NCI-H460 (cell line): Measurements from ENCODE around the gene TRAPPC1. TPM values are rescaled to one million over a fixed set of nuclear protein-coding genes. Genes with fewer than 3 reads are reported as not detected.
A peak's percentile ranks its signal among the peaks of the same experiment; 100 is the strongest.

Experiments used
- DNase-seq: peaks from one replicate; pipeline ENCODE4 v3.0.0-alpha.2; 2016; ENCODE audit warnings: low read depth; ENCODE audit errors: extremely low read depth
- total RNA-seq: library from RNA; depleted of rRNA; stranded (reverse); fragments of >200 nt; shearing (Covaris generic); gene quantifications from 2 replicates; pipeline ENCODE4 v1.2.3, GENCODE V29; 2014

The TRAPPC1 gene
- total RNA-seq, 1 experiment from 2014 or later = 21.4 TPM

DNA sequence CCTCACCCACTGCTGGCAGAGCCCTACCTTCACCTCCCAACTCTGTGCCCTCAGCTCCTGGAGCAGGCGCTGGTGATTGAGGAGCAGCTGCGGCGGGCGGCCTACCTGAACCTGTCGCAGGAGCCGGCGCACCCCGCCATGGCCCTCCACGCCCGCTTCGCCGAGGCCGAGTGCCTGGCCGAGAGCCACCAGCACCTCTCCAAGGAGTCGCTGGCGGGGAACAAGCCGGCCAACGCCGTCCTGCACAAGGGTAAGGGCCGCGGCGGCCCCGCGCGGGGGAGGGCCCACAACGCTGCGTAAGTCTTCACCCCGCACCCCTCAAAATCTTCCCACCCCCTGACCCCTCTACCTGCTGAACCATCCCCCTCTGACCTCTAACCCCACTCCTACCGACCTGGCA is 22.7 kb downstream of the TRAPPC1 start:
- DNase-seq = no peak

DNA sequence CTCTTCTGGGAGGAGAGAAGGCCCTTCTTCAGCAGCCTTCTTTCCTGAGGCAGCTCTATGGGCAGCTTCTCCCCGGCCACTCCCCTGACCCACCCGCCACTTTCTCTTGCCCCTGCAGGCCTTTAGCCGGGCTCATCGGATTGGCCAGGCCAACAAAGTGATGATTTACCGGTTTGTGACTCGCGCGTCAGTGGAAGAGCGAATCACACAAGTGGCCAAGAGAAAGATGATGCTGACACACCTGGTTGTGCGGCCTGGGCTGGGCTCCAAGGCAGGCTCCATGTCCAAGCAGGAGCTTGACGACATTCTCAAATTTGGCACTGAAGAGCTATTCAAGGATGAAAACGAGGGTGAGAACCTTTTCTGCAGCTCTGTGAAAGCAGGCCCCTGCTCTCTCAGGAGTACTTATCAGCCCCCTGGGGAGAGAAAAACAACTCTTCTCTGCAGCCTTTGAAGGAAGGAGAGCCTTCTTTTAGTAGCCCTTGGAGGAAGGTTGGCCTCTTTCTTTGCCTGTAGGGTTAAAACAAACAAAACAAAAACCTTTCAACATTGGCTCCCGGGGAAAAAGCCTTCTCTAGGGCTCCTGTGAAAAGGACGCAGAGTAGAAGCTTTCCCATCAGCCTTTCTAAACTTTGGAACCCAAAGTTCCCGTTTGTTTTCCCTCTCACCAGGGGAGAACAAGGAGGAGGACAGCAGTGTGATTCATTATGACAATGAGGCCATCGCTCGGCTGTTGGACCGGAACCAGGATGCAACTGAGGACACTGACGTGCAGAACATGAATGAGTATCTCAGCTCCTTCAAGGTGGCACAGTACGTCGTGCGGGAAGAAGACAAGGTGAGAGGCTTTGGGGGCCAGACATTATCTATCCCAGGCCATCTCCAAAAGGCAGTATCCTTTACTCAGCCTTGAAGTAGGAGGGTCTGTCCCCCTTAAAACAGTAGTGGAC is 28.3 kb downstream of the TRAPPC1 start:
- DNase-seq = no peak

DNA sequence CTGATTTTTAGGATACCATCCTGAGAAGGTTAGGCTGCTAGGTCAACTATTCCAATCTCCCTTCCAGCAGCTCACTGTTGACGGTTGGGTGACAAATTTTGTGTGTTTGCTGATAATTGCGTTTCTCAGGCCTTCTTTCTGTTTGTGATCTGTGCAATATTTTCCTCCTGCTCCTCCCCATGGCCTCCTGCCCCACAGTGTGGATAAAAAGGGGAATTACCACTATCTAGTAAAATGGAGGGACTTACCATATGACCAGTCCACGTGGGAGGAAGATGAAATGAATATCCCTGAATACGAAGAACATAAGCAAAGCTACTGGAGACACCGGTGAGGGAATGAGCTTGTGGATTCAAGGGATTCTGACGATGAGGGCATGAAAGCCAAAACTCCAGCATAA is 34.0 kb downstream of the TRAPPC1 start:
- DNase-seq = no peak

DNA sequence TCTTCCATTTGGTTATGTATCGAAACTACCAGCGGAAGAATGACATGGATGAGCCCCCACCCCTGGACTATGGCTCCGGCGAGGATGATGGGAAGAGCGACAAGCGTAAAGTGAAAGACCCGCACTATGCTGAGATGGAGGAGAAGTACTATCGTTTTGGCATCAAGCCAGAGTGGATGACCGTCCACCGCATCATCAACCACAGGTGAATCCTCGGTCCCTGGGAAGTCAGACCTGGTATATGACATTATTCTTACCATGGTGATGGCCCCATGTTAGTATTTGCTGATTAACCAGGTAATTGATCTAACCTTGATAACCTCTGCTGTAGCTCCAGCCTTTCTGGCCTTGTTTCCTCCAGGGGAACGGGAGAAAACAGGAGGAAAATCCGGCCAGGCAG is 34.7 kb downstream of the TRAPPC1 start:
- no peak for DNase-seq

GRCh38 chr17:7894866-7895265 is 36.9 kb downstream of the TRAPPC1 start:
- no peak for DNase-seq

GRCh38 chr17:7894226-7894625 is 37.5 kb downstream of the TRAPPC1 start:
- no peak for DNase-seq

GRCh38 chr17:7893187-7893880 is 38.4 kb downstream of the TRAPPC1 start:
- no peak for DNase-seq

DNA sequence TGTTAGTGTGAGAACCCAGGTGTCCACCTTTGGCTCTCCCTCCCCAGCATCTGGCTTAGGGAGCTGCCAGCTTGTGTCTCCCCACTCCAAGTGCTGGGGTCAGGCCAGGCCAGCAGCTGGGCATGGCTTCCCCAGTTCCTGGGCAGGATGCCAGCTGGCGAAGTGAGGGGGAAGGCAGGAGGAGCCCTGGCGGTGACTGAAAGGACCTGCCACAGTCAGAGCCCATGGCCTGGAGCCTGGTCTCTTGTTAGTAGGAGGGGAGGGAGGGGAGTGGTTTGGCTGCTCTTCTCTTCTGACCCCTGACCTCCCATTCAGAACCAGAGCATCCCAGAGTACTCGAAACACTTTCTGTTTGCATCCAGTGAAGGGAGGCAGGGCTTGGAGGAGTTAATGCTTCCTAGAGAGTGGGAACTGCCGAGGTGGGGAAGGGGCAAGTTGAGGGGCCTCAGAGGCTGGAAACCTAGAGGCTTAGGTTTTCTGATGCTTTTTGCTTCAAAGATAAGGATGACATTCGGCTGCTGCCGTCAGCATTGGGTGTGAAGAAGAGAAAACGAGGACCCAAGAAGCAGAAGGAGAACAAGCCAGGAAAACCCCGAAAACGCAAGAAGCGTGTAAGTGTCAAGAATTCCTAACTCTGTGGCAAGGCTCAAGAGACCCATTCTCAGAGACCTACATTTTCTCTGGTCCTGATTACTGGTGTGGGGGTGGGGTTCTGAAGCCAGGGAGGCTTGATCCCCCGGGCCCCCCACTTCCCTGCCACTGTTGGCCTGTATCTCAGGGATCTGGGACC is 42.4 kb downstream of the TRAPPC1 start:
- DNase-seq = peak; percentile 88

GRCh38 chr17:7888184-7888920 is 43.4 kb downstream of the TRAPPC1 start, which contains the start of gene CHD3:
Gene CHD3, plus strand, starts transcription at chr17:7888789. Its CDS starts 212 bp downstream, at chr17:7889001.
- no peak for DNase-seq

DNA sequence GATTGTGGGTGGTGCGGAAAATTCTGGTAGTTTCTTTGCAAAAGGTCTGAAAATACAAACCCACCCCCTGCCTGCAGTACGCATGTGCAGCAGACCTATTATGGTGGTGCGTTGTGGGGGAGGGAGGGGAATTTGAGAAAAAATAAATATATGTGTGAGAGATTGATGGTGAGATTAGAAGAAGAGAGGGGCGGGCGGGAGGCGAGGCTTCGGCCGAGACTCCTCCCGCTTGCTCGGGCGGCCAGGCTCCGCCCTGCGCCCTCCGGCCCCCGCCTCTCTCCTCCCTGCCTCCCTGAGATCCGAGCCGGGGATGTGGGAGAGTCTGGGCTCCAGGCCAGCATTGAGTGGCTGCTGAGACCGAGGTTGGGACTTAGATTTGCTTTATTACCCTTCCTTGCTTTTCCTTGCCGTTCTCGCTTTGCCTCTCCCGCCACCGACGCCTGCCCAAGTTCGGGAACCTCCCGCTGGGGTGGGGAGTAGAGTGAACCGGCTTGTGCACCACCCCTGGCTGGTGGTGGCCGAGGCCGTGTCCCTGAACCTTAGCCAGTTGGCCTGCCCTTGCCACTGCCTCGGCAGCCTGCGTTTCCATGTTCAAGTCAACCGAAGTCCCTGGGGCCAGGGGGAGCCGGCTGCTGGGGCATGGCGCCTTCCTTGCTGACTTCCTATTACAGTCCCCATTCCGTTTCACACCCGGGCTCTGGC is 44.1 kb downstream of the TRAPPC1 start:
- peak; percentile 96 for DNase-seq

- no peak for DNase-seq
Measured at GRCh38 chr17:7887038-7887481, 44.7 kb downstream of the TRAPPC1 start.

DNA sequence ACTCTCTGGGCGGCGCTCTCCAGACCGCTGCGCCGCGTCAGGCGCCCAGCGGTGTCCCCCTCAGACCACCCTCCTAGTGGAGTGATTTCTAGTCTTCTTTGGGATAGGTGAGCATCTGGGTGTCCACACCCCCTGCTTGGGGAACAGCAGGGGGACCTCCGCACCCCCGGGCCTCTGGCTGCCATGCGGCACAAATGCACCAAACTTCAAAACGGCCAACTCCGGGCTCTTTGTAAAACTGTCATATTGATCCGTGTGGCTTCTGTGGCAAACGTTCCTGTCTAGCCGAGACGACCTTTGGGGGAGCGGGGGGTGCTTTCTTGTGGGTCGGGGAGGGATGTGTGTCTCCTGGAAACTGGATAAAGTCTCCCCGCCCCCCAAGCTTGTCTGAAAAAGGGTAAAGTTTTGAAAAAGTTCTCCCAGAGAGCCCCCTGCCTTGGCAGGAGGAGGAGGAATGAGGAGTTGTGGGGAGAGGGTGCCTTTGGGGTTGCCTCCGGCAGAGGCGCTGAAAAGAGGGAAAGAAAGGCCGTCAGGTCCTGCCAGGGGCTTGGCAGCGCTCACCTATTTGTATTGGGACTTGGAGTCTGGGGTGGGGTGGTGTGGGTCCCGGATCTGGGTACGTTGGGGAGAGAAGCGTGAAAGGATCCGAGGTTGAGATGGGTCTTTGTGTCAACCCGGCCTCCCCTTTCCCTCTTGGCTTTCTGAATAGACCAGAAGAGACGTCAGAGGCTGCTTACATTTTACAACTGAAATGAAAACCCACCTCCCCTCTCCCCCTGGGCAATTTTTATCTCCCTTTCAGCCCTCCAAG is 45.3 kb downstream of the TRAPPC1 start:
- no peak for DNase-seq

GRCh38 chr17:7885367-7886226 is 46.1 kb downstream of the TRAPPC1 start:
- DNase-seq = no peak

GRCh38 chr17:7884581-7885366 is 47.0 kb downstream of the TRAPPC1 start:
- DNase-seq = no peak

GRCh38 chr17:7883781-7884386 is 47.9 kb downstream of the TRAPPC1 start:
- DNase-seq = no peak

DNA sequence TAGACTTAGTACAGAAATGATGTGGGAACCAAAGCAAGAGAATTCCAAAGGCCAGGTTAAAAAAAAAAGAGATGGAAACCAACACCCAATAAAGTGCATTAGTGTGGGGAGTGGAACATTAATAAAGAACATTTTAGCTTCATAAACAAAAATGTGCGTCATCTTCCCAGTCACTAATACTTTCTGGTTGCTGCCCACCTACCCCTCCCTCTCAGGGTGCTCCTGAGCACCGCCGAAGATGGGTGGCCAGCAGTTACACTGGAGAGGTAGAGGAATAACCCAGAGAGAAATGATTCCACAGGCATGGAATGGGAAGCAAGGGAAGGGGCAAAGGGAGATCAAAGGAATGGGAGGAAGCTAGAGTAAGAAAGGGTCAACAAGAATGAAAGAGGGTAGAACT is 49.1 kb downstream of the TRAPPC1 start:
- no peak for DNase-seq

DNA sequence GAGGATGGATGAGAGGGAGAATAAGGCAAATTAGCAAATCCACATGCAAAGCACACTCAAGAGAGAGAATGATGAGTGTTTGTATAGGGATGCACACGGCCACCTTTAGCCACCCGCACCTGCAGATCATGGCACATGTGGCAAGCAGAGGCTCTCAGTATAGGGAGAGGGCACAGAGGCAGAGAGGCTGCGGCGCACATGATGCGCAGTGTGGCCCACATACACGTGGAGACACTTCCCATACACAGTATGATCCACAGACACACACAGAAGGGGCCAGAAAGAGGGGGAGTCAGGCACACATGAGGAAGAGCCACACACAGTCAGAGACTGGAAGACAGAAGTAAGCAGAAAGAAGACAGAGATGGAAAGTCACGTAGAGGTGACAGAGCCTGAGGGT is 49.7 kb downstream of the TRAPPC1 start:
- no peak for DNase-seq
